Measurements from ENCODE around the gene BRSK2.

DNA sequence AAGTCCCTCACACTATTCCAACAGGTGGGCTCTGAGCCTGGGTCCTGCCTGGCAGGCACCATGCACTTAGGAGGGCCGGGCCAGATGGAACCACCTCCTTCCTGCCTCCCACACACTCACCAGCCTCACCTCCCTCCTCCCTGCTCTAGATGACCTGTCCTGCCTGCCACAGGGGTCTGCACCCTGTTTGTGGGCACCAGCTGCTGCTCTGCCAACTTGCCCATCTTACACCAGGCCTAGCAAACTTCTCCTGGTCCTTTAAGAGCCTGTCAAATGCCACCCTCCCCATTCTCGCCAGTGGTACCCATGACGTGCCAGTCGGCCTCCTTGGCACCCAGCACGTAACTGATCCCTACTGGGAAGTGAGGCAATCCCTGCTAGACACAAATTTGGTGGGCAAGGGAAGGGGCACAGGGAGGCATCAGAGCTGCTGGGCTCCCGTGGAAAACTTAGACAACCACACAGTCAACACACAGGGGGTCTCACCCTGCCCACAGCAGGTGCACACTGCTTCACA, 93.8 kb downstream of the BRSK2 start:
- TF ChIP-seq, protein P1, sequence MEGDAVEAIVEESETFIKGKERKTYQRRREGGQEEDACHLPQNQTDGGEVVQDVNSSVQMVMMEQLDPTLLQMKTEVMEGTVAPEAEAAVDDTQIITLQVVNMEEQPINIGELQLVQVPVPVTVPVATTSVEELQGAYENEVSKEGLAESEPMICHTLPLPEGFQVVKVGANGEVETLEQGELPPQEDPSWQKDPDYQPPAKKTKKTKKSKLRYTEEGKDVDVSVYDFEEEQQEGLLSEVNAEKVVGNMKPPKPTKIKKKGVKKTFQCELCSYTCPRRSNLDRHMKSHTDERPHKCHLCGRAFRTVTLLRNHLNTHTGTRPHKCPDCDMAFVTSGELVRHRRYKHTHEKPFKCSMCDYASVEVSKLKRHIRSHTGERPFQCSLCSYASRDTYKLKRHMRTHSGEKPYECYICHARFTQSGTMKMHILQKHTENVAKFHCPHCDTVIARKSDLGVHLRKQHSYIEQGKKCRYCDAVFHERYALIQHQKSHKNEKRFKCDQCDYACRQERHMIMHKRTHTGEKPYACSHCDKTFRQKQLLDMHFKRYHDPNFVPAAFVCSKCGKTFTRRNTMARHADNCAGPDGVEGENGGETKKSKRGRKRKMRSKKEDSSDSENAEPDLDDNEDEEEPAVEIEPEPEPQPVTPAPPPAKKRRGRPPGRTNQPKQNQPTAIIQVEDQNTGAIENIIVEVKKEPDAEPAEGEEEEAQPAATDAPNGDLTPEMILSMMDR (IDR thresholded peaks at IDR 0.05), result no peak
- TF ChIP-seq TCF7L2 (IDR thresholded peaks at IDR 0.05; ENCODE audit: low read depth, low read length), result no peak
